HepG2 (cell line): ENCODE results near the gene LIPT1. TPM values are rescaled to one million over a fixed set of nuclear protein-coding genes. Genes with fewer than 3 reads are reported as not detected.
A peak's percentile ranks its signal among the peaks of the same experiment; 100 is the strongest.

Experiments used
- ATRX ChIP-seq: sonication (generic); formaldehyde crosslinking; IDR thresholded peaks from 2 replicates; pipeline ENCODE4 v1.4.0; 2020; ENCODE audit warnings: missing genetic modification reagents, borderline replicate concordance
- BCL6 ChIP-seq: IDR thresholded peaks from 2 replicates; pipeline ENCODE4 v1.6.1; 2016; ENCODE audit warnings: missing genetic modification reagents, missing compliant biosample characterization
- BHLHE40 ChIP-seq: IDR thresholded peaks from 2 replicates; pipeline ENCODE4 v1.6.1; 2011; ENCODE audit warnings: low read length, improper control_type of control experiment
- BRD4 ChIP-seq: sonication (generic); formaldehyde crosslinking; IDR thresholded peaks from 2 replicates; pipeline ENCODE4 v1.4.0; 2020; ENCODE audit warnings: missing genetic modification reagents
- CAMTA2 ChIP-seq: sonication (generic); formaldehyde crosslinking; IDR thresholded peaks from 2 replicates; pipeline ENCODE4 v1.4.0; 2020; ENCODE audit warnings: mild to moderate bottlenecking, missing genetic modification reagents, borderline replicate concordance
- FOXO4 ChIP-seq: sonication (generic); formaldehyde crosslinking; conservative IDR thresholded peaks from 2 replicates; pipeline ENCODE4 v1.8.1; 2023; ENCODE audit warnings: missing genetic modification reagents
- KLF12 ChIP-seq: sonication (generic); formaldehyde crosslinking; IDR thresholded peaks from 2 replicates; pipeline ENCODE4 v1.4.0; 2020; ENCODE audit warnings: missing genetic modification reagents, borderline replicate concordance
- MXD4 ChIP-seq: IDR thresholded peaks from 2 replicates; pipeline ENCODE4 v1.6.1; 2016; ENCODE audit warnings: mild to moderate bottlenecking, missing biosample characterization, missing genetic modification reagents
- POLR2AphosphoS5 ChIP-seq: IDR thresholded peaks from 2 replicates; pipeline ENCODE4 v1.6.1; 2012; ENCODE audit warnings: low read depth, low read length
- RBM39 ChIP-seq: fragments of 200-400 bp; formaldehyde crosslinking; IDR thresholded peaks from one replicate; pipeline ENCODE4 v1.6.1; 2018; ENCODE audit warnings: antibody characterized with exemption, mild to moderate bottlenecking, low read depth, low read length; ENCODE audit not compliant: poor library complexity, severe bottlenecking
- SRF ChIP-seq: IDR thresholded peaks from 2 replicates; pipeline ENCODE4 v1.6.1; 2011; ENCODE audit warnings: mild to moderate bottlenecking, low read depth, low read length, moderate library complexity
- SYNCRIP ChIP-seq: fragments of 200-400 bp; formaldehyde crosslinking; IDR thresholded peaks from 2 replicates; pipeline ENCODE4 v1.6.1; 2018; ENCODE audit warnings: mild to moderate bottlenecking, low read depth, low read length; ENCODE audit not compliant: insufficient read depth
- TBX2 ChIP-seq: sonication (generic); formaldehyde crosslinking; IDR thresholded peaks from 2 replicates; pipeline ENCODE4 v1.5.0; 2020; ENCODE audit warnings: missing genetic modification reagents, mild to moderate bottlenecking, borderline replicate concordance
- YY1 ChIP-seq: IDR thresholded peaks from 2 replicates; pipeline ENCODE4 v1.6.1; 2011; ENCODE audit warnings: low read length, low read depth, moderate library complexity, mild to moderate bottlenecking; ENCODE audit not compliant: insufficient read depth, insufficient replicate concordance
- ZBTB39 ChIP-seq: sonication (generic); formaldehyde crosslinking; IDR thresholded peaks from 2 replicates; pipeline ENCODE4 v1.5.0; 2020; ENCODE audit warnings: missing genetic modification reagents
- ZFAT ChIP-seq: sonication (generic); formaldehyde crosslinking; conservative IDR thresholded peaks from 2 replicates; pipeline ENCODE4 v1.8.1; 2023; ENCODE audit warnings: missing genetic modification reagents, inconsistent platforms
- ZNF446 ChIP-seq: sonication (generic); formaldehyde crosslinking; IDR thresholded peaks from 2 replicates; pipeline ENCODE4 v1.5.0; 2020; ENCODE audit warnings: mild to moderate bottlenecking, missing genetic modification reagents
- ZNF451 ChIP-seq: sonication (generic); formaldehyde crosslinking; IDR thresholded peaks from 2 replicates; pipeline ENCODE4 v1.5.0; 2020; ENCODE audit warnings: mild to moderate bottlenecking, missing genetic modification reagents
- ZNF512B ChIP-seq: sonication (generic); formaldehyde crosslinking; IDR thresholded peaks from 2 replicates; pipeline ENCODE4 v1.5.1; 2020; ENCODE audit warnings: missing genetic modification reagents, mild to moderate bottlenecking, borderline replicate concordance
- ZNF552 ChIP-seq: sonication (generic); formaldehyde crosslinking; IDR thresholded peaks from 2 replicates; pipeline ENCODE4 v1.9.0; 2022; ENCODE audit warnings: missing genetic modification reagents, mild to moderate bottlenecking, borderline replicate concordance
- ZNF788 ChIP-seq: sonication (generic); formaldehyde crosslinking; IDR thresholded peaks from 2 replicates; pipeline ENCODE4 v1.5.0; 2020; ENCODE audit warnings: mild to moderate bottlenecking, missing genetic modification reagents, borderline replicate concordance
- ZNF83 ChIP-seq: sonication (generic); formaldehyde crosslinking; IDR thresholded peaks from 2 replicates; pipeline ENCODE4 v1.4.0; 2020; ENCODE audit warnings: missing genetic modification reagents, mild to moderate bottlenecking, borderline replicate concordance
- ZSCAN22 ChIP-seq: sonication (generic); formaldehyde crosslinking; IDR thresholded peaks from 2 replicates; pipeline ENCODE4 v1.4.0; 2020; ENCODE audit warnings: mild to moderate bottlenecking, missing genetic modification reagents
- polyA plus RNA-seq, 8 experiments: library from polyadenylated mRNA; depleted of rRNA in 3 of 8; stranded (reverse) in 7 of 8; unstranded in 1 of 8; fragments of >200 nt; fragmentation: Illumina TruSeq in 4 of 8; extraction: Trizol in 4 of 8; gene quantifications; 2 replicates each; pipeline versions ENCODE4 v1.2.1 to v1.2.3, GENCODE V29; 2011 to 2016; ENCODE audit warnings: low read depth in 4 of 8, missing spikeins in 1 of 8, mixed read lengths in 1 of 8; ENCODE audit not compliant: insufficient read depth in 1 of 8
- total RNA-seq, 5 experiments: library from RNA; depleted of rRNA; stranded (reverse); fragments of >200 nt; fragmentation: Illumina TruSeq; extraction: Trizol; gene quantifications; 2 replicates each; pipeline ENCODE4 v1.2.3, GENCODE V29; 2016; ENCODE audit warnings: low read depth in 1 of 5

LIPT1 gene
- total and polyA plus RNA-seq, 2 of the 13 experiments (the other 11 are each of a cell fraction or from before 2014, with no cell fraction given) = 8.0 to 9.6 TPM

- peak; percentile 92 for TF ChIP-seq ZNF552 (CRISPR knock-in tag)
- TF ChIP-seq POLR2AphosphoS5 = peak; percentile 96
- TF ChIP-seq ZNF451 (CRISPR knock-in tag) = peak; percentile 98
- 0 out of 2 replicates have a peak, but pooled peaks have one; percentile 86 for TF ChIP-seq ATRX (CRISPR knock-in tag)
- 0 out of 2 replicates have a peak, but pooled peaks have one; percentile 53 for TF ChIP-seq ZSCAN22 (CRISPR knock-in tag)
- peak; percentile 99 for TF ChIP-seq TBX2 (CRISPR knock-in tag)
- TF ChIP-seq ZNF446 = peak; percentile 58; the same call in 1 of the 2 replicates
- peak; percentile 95 for TF ChIP-seq KLF12 (CRISPR knock-in tag)
- peak; percentile 99 for TF ChIP-seq ZNF788 (CRISPR knock-in tag)
- TF ChIP-seq CAMTA2 (CRISPR knock-in tag) = no peak; the same call in 1 of the 2 replicates
- TF ChIP-seq SRF = no peak
- peak; percentile 68; the same call in 1 of the 2 replicates for TF ChIP-seq ZFAT (CRISPR knock-in tag)
- TF ChIP-seq BCL6 (CRISPR knock-in tag) = peak; percentile 78
- TF ChIP-seq BRD4 (CRISPR knock-in tag) = 0 out of 2 replicates have a peak, but pooled peaks have one; percentile 83
- 0 out of 2 replicates have a peak, but pooled peaks have one; percentile 7 for TF ChIP-seq FOXO4 (CRISPR knock-in tag)
- peak; percentile 63; the same call in 1 of the 2 replicates for TF ChIP-seq BHLHE40
- TF ChIP-seq SYNCRIP = no peak
- TF ChIP-seq RBM39 = peak; percentile 92
- TF ChIP-seq ZBTB39 (CRISPR knock-in tag) = no peak
- peak; percentile 98 for TF ChIP-seq MXD4
- peak; percentile 86 for TF ChIP-seq ZNF512B (CRISPR knock-in tag)
- no peak for TF ChIP-seq ZNF83
- peak; percentile 39 for TF ChIP-seq YY1
These were observed at the start of gene LIPT1, which contains the start of gene TSGA10 (continued) for GRCh38 chr2:99154643-99155536.
